GM23338 (cell line): ENCODE data around the gene VPS13A. TPM values are rescaled to one million over a fixed set of nuclear protein-coding genes. Genes with fewer than 3 reads are reported as not detected.

Source experiments
- ATAC-seq: fragments of 200-7000 bp; cut with Tn5 transposase; 3 replicates; pipeline ENCODE4 v1.9.1; 2020
- DNase-seq: peaks from one replicate; pipeline ENCODE4 v3.0.0-alpha.2; 2015; ENCODE audit warnings: low spot score
- H2AFZ ChIP-seq: fragments of 200-600 bp; sonication (generic); 2 replicates; pipeline ENCODE4 v1.8.0; 2016; ENCODE audit warnings: antibody characterized with exemption, mild to moderate bottlenecking, moderate library complexity
- H3F3A ChIP-seq: fragments of 200-600 bp; sonication (generic); replicated peaks from 2 replicates; pipeline ENCODE4 v1.8.0; 2017; ENCODE audit warnings: antibody characterized with exemption, mixed run types, low read depth
- H3K27ac ChIP-seq: fragments of 200-600 bp; sonication (generic); 2 replicates; pipeline ENCODE4 v1.6.1; 2016; ENCODE audit warnings: low read depth
- H3K27me3 ChIP-seq: fragments of 200-600 bp; sonication (generic); 2 replicates; pipeline ENCODE4 v1.8.0; 2016; ENCODE audit warnings: mild to moderate bottlenecking, mixed run types, moderate library complexity; ENCODE audit not compliant: insufficient read depth
- H3K36me3 ChIP-seq: fragments of 200-600 bp; sonication (generic); 2 replicates; pipeline ENCODE4 v1.8.0; 2016; ENCODE audit warnings: mild to moderate bottlenecking; ENCODE audit not compliant: insufficient read depth
- H3K4me1 ChIP-seq: fragments of 200-600 bp; sonication (generic); 2 replicates; pipeline ENCODE4 v1.8.0; 2016; ENCODE audit warnings: mild to moderate bottlenecking, moderate library complexity; ENCODE audit not compliant: insufficient read depth
- H3K4me2 ChIP-seq: fragments of 200-600 bp; sonication (generic); 2 replicates; pipeline ENCODE4 v1.7.1; 2017; ENCODE audit warnings: mixed run types
- H3K4me3 ChIP-seq: fragments of 200-600 bp; sonication (generic); 2 replicates; pipeline ENCODE4 v1.6.1; 2016; ENCODE audit warnings: mixed run types
- H3K79me2 ChIP-seq: fragments of 200-600 bp; sonication (generic); replicated peaks from 2 replicates; pipeline ENCODE4 v1.8.0; 2017; ENCODE audit warnings: mild to moderate bottlenecking; ENCODE audit not compliant: insufficient read depth
- H3K9me2 ChIP-seq: fragments of 200-600 bp; sonication (generic); 2 replicates; pipeline ENCODE4 v1.8.0; 2017; ENCODE audit not compliant: insufficient read depth
- H4K20me1 ChIP-seq: fragments of 200-600 bp; sonication (generic); replicated peaks from 2 replicates; pipeline ENCODE4 v1.8.0; 2017; ENCODE audit warnings: mild to moderate bottlenecking; ENCODE audit not compliant: insufficient read depth
- H3K27ac Mint-ChIP-seq: 2 replicates; pipeline ENCODE4 v1.8.0; 2020; ENCODE audit warnings: inconsistent platforms, mild to moderate bottlenecking, moderate library complexity, mixed read lengths
- H3K27me3 Mint-ChIP-seq: 3 replicates; pipeline ENCODE4 v1.8.0; 2022; ENCODE audit warnings: low read depth, mild to moderate bottlenecking, moderate library complexity, mixed read lengths, inconsistent platforms; ENCODE audit not compliant: insufficient read depth, poor library complexity
- H3K36me3 Mint-ChIP-seq: 3 replicates; pipeline ENCODE4 v1.8.0; 2021; ENCODE audit warnings: low read depth, mild to moderate bottlenecking, inconsistent platforms, moderate library complexity, mixed read lengths
- H3K4me1 Mint-ChIP-seq: 3 replicates; pipeline ENCODE4 v1.8.0; 2020; ENCODE audit warnings: mild to moderate bottlenecking, inconsistent platforms, mixed read lengths
- H3K4me3 Mint-ChIP-seq: 3 replicates; pipeline ENCODE4 v1.8.0; 2021; ENCODE audit warnings: moderate library complexity, mild to moderate bottlenecking, inconsistent platforms, mixed read lengths
- H3K9me3 Mint-ChIP-seq: 3 replicates; pipeline ENCODE4 v1.8.0; 2020; ENCODE audit warnings: moderate library complexity, mild to moderate bottlenecking, inconsistent platforms, mixed read lengths
- CREB1 ChIP-seq: fragments of 250-450 bp; sonication (Bioruptor Pico); IDR thresholded peaks from 2 replicates; pipeline ENCODE4 v1.5.0; 2020; ENCODE audit warnings: low read depth, mild to moderate bottlenecking, moderate library complexity
- CTCF ChIP-seq, 2 experiments: fragments of 200-600 bp in 1 of 2; sonication (generic) in 1 of 2; conservative IDR thresholded peaks; 2 replicates each; pipeline versions ENCODE4 v1.5.1 to v1.6.1; 2016 to 2017; ENCODE audit warnings: antibody characterized with exemption in 2 of 2, low read depth in 2 of 2, mild to moderate bottlenecking in 2 of 2, moderate library complexity in 1 of 2
- ETS1 ChIP-seq: IDR thresholded peaks from 2 replicates; pipeline ENCODE4 v1.6.1; 2016; ENCODE audit warnings: antibody characterized with exemption
- EZH2phosphoT487 ChIP-seq: fragments of 200-600 bp; sonication (generic); IDR thresholded peaks from one replicate; pipeline ENCODE4 v1.8.1; 2018; ENCODE audit warnings: antibody characterized with exemption; ENCODE audit not compliant: unreplicated experiment
- STAT1 ChIP-seq: IDR thresholded peaks from one replicate; pipeline ENCODE4 v1.6.1; 2016; ENCODE audit warnings: antibody characterized with exemption; ENCODE audit not compliant: unreplicated experiment
- ZNF114 ChIP-seq: fragments of 250-450 bp; sonication (Bioruptor Pico); IDR thresholded peaks from 2 replicates; pipeline ENCODE4 v1.5.0; 2020; ENCODE audit warnings: mild to moderate bottlenecking, moderate library complexity
- ZNF331 ChIP-seq: fragments of 250-450 bp; sonication (Bioruptor Pico); IDR thresholded peaks from 2 replicates; pipeline ENCODE4 v1.5.0; 2020; ENCODE audit warnings: low read depth, mild to moderate bottlenecking, moderate library complexity
- polyA plus RNA-seq: library from polyadenylated mRNA; unstranded; fragments of >200 nt; fragmentation: Nextera tagmentation; extraction: Ambion mirVana; gene quantifications from 2 replicates; pipeline ENCODE4 v1.2.1, GENCODE V29; 2016
- total RNA-seq: library from RNA; depleted of rRNA; stranded (reverse); fragments of >200 nt; shearing (Covaris generic); gene quantifications from 2 replicates; pipeline ENCODE4 v1.2.3, GENCODE V29; 2014
- TF ChIP-seq, protein P1 (sequence below): fragments of 250-450 bp; sonication (Bioruptor Pico); IDR thresholded peaks from 2 replicates; pipeline ENCODE4 v1.5.0; 2020; ENCODE audit warnings: mild to moderate bottlenecking, moderate library complexity
- TF ChIP-seq, protein P2 (sequence below): IDR thresholded peaks from one replicate; pipeline ENCODE4 v1.6.1; 2018; ENCODE audit warnings: antibody characterized with exemption; ENCODE audit not compliant: unreplicated experiment

The VPS13A gene
- total and polyA plus RNA-seq, 2 experiments from 2014 or later = 45.9 to 68.1 TPM

DNA sequence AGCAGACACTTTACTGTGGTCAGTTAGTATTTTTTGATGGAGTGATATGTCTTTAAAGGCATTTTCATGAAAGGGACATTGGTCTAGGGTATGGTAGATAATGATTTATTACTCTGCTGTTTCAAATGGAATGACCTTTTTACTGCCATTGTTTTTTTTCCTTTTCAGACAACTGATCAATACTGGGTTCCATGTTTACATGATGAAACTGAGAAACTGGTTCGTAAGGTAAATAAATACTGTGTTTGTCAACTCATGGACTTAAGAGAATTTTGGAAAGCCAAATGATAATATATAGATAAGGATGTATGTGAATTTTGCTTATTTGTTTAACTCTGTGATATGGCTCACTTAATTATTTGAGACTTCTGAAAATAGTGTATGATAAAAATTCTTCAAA lies 35.5 kb downstream of the VPS13A start:
- H3K4me3 Mint-ChIP-seq = no peak overlapping the region
- ATAC-seq (no peak), DNase-seq (no peak)
- no peak overlapping the region for H3K4me2 ChIP-seq
- no peak overlapping the region for H3K4me3 ChIP-seq
- H2AFZ ChIP-seq = no peak overlapping the region
- TF ChIP-seq, protein P1, sequence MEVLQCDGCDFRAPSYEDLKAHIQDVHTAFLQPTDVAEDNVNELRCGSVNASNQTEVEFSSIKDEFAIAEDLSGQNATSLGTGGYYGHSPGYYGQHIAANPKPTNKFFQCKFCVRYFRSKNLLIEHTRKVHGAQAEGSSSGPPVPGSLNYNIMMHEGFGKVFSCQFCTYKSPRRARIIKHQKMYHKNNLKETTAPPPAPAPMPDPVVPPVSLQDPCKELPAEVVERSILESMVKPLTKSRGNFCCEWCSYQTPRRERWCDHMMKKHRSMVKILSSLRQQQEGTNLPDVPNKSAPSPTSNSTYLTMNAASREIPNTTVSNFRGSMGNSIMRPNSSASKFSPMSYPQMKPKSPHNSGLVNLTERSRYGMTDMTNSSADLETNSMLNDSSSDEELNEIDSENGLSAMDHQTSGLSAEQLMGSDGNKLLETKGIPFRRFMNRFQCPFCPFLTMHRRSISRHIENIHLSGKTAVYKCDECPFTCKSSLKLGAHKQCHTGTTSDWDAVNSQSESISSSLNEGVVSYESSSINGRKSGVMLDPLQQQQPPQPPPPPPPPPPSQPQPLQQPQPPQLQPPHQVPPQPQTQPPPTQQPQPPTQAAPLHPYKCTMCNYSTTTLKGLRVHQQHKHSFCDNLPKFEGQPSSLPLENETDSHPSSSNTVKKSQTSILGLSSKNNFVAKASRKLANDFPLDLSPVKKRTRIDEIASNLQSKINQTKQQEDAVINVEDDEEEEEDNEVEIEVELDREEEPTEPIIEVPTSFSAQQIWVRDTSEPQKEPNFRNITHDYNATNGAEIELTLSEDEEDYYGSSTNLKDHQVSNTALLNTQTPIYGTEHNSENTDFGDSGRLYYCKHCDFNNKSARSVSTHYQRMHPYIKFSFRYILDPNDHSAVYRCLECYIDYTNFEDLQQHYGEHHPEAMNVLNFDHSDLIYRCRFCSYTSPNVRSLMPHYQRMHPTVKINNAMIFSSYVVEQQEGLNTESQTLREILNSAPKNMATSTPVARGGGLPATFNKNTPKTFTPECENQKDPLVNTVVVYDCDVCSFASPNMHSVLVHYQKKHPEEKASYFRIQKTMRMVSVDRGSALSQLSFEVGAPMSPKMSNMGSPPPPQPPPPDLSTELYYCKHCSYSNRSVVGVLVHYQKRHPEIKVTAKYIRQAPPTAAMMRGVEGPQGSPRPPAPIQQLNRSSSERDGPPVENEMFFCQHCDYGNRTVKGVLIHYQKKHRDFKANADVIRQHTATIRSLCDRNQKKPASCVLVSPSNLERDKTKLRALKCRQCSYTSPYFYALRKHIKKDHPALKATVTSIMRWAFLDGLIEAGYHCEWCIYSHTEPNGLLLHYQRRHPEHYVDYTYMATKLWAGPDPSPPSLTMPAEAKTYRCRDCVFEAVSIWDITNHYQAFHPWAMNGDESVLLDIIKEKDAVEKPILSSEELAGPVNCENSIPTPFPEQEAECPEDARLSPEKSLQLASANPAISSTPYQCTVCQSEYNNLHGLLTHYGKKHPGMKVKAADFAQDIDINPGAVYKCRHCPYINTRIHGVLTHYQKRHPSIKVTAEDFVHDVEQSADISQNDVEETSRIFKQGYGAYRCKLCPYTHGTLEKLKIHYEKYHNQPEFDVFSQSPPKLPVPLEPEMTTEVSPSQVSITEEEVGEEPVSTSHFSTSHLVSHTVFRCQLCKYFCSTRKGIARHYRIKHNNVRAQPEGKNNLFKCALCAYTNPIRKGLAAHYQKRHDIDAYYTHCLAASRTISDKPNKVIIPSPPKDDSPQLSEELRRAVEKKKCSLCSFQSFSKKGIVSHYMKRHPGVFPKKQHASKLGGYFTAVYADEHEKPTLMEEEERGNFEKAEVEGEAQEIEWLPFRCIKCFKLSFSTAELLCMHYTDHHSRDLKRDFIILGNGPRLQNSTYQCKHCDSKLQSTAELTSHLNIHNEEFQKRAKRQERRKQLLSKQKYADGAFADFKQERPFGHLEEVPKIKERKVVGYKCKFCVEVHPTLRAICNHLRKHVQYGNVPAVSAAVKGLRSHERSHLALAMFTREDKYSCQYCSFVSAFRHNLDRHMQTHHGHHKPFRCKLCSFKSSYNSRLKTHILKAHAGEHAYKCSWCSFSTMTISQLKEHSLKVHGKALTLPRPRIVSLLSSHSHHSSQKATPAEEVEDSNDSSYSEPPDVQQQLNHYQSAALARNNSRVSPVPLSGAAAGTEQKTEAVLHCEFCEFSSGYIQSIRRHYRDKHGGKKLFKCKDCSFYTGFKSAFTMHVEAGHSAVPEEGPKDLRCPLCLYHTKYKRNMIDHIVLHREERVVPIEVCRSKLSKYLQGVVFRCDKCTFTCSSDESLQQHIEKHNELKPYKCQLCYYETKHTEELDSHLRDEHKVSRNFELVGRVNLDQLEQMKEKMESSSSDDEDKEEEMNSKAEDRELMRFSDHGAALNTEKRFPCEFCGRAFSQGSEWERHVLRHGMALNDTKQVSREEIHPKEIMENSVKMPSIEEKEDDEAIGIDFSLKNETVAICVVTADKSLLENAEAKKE (CRISPR knock-in tag) = no peak
- TF ChIP-seq CREB1 (no peak), STAT1 (no peak), EZH2phosphoT487 (no peak), ETS1 (no peak), ZNF114 (CRISPR knock-in tag) (no peak), CTCF (conservative IDR thresholded peaks at IDR 0.05; ENCODE audit: low read depth in 2 of 2) (no peak), ZNF331 (CRISPR knock-in tag) (no peak)
- TF ChIP-seq, protein P2, sequence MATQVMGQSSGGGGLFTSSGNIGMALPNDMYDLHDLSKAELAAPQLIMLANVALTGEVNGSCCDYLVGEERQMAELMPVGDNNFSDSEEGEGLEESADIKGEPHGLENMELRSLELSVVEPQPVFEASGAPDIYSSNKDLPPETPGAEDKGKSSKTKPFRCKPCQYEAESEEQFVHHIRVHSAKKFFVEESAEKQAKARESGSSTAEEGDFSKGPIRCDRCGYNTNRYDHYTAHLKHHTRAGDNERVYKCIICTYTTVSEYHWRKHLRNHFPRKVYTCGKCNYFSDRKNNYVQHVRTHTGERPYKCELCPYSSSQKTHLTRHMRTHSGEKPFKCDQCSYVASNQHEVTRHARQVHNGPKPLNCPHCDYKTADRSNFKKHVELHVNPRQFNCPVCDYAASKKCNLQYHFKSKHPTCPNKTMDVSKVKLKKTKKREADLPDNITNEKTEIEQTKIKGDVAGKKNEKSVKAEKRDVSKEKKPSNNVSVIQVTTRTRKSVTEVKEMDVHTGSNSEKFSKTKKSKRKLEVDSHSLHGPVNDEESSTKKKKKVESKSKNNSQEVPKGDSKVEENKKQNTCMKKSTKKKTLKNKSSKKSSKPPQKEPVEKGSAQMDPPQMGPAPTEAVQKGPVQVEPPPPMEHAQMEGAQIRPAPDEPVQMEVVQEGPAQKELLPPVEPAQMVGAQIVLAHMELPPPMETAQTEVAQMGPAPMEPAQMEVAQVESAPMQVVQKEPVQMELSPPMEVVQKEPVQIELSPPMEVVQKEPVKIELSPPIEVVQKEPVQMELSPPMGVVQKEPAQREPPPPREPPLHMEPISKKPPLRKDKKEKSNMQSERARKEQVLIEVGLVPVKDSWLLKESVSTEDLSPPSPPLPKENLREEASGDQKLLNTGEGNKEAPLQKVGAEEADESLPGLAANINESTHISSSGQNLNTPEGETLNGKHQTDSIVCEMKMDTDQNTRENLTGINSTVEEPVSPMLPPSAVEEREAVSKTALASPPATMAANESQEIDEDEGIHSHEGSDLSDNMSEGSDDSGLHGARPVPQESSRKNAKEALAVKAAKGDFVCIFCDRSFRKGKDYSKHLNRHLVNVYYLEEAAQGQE = no peak
- no peaks in the 10 kb centered on the region for H3F3A ChIP-seq
- H3K4me1 ChIP-seq = peaks cover 5% of the 10 kb centered on the region; the same call in 1 of the 2 replicates
- H3K27me3 Mint-ChIP-seq = no peaks in the 10 kb centered on the region
- H4K20me1 ChIP-seq = no peaks in the 10 kb centered on the region
- H3K79me2 ChIP-seq = no peaks in the 10 kb centered on the region
- no peaks in the 10 kb centered on the region for H3K27me3 ChIP-seq
- H3K36me3 ChIP-seq = no peaks in the 10 kb centered on the region; the same call in 1 of the 2 replicates
- peaks cover 11% of the 10 kb centered on the region; the same call in 2 of the 3 replicates for H3K36me3 Mint-ChIP-seq
- no peak overlapping the region for H3K27ac Mint-ChIP-seq
- no peaks in the 10 kb centered on the region for H3K9me2 ChIP-seq
- no peak overlapping the region for H3K27ac ChIP-seq
- H3K9me3 Mint-ChIP-seq = no peaks in the 10 kb centered on the region
- peaks cover 7% of the 10 kb centered on the region; the same call in 2 of the 3 replicates for H3K4me1 Mint-ChIP-seq
